ENCODE measurements around the gene SULT1B1.

The SULT1B1 gene

DNA sequence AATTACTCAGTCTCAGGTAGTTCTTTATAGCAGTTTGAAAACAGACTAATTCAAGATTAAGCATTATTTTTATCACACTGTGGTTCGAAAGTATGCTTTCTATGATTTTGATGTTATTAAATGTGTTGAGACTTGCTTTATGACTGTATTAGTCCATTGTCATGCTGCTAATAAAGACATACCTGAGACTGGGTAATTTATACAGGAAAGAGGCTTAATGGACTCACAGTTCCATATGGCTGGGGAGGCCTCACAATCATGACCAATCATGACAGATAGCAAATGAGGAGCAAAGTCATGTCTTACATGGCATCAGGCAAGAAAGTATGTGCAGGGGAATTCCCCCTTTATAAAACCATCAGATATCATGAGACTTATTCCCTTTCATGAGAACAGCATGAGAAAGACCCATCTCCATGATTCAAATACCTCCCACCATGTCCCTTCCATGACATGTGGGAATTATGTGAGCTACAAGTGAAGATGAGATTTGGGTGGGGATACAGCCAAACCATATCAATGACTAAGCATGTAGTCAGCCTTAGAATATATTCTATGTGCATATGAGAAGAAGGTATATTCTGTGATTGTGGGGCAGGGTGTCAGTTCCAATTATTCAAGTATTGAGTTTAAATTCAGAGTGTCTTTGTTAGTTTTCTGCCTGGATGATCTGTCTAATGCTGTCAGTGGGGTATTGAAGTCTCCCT, 62.7 kb downstream of the SULT1B1 start:
- no peak for DNase-seq (ENCODE audit: low read depth, low spot score)

DNA sequence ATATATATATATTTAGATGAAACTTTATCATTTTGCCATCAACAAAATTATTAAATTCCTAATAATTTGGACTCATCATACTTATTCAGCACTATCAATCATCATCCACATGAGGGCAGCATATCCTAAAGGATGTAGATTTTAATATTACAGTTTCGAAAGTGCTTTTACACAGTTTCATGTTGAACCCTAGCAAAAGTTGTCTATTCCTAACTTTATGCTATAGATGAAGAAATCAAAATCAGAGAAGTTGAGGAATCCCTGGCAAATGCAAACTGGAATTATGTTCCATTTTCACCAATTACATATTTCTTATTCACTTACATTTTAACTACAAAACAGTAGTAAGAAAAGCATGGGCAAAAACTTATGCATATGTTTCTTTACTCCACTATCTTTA, 70.8 kb downstream of the SULT1B1 start:
- no peak for DNase-seq (ENCODE audit: low read depth, low spot score)

DNA sequence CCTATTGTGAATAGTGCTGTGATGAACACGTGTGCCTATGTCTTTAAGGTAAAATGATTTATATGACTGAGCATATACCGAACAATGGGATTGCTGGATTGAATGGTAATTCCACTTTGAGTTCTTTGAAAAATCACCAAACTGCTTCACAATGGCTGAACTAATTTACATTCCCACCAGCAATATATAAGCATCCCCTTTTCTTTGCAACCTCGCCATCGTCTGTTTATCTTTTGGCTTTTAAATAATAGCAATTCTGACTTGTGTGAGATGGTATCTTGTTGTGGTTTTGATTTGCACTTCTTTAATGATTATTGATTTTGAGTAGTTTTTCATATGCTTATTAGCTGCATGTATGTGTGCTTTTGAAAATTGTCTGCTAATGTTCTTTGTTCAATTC, 75.6 kb downstream of the SULT1B1 start:
- no peak for DNase-seq (ENCODE audit: low read depth, low spot score)
